ENCODE results near the gene VMO1. TPM values are rescaled to one million over a fixed set of nuclear protein-coding genes. Genes with fewer than 3 reads are reported as not detected.
A peak's percentile ranks its signal among the peaks of the same experiment; 100 is the strongest.

Gene VMO1
- total RNA-seq, 2 experiments from 2014 or later: not detected

DNA sequence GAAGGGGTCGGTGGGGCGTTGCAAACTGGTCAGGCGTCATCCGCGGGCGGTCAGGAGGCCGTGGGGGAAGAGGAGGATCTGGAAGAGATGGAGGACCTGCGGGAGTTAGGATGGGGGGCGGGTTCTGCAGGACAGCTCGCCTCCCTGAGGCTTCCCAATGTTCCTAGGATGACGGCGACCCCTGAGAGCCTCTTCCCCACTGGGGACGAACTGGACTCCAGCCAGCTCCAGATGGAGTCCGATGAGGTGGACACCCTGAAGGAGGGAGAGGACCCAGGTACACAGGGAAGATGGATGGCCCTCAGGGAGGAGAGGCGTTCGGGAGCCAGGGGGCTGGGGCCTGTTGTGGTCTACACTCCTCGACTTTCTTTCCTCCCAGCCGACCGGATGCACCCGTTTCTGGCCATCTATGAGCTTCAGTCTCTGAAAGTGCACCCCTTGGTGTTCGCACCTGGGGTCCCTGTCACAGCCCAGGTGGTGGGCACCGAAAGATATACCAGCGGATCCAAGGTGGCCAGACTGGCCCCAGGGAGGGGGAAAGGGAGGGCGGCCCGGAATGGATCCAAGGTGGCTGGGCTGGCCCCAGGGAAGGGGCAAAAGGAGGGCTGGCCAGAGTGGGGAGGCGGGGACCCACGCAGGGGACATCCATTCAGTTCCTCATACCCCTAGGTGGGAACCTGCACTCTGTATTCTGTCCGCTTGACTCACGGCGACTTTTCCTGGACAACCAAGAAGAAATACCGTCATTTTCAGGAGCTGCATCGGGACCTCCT is 21.6 kb upstream of the VMO1 start:
- no peak for DNase-seq
- TF ChIP-seq CTCF (IDR thresholded peaks at IDR 0.05): no peak
- Mint-ChIP-seq H3K9me3 (no peaks in the 10 kb centered on the region), H3K4me1 (ENCODE audit: low read depth) (peaks cover 14% of the 10 kb centered on the region), H3K4me3 (peak overlapping the region; percentile 69), H3K27ac (no peak overlapping the region), H3K36me3 (ENCODE audit: low read depth) (peaks cover 3% of the 10 kb centered on the region), H3K27me3 (no peaks in the 10 kb centered on the region)
- ChIA-PET POLR2A (interaction anchor here (1.2 to 2.2 kb wide), 4 partner anchors 10 to 132 kb away, joined by 4 to 8 read pairs (median 4); partner anchors contain the start of genes C17orf107, PSMB6, RNF167 and SLC25A11), CTCF (interaction anchor here (3.7 kb wide), 1 partner anchor 18 kb away, joined by 15 read pairs; the partner anchor contains the start of gene GLTPD2)
- intact Hi-C loops (cut with micrococcal nuclease): no loop called here
- no peak for ATAC-seq

- Mint-ChIP-seq H3K4me3 (peak within 1 kb of the TSS; percentile 69), H3K27me3 (no peaks in the 10 kb centered on the region), H3K4me1 (ENCODE audit: low read depth) (peaks cover 14% of the 10 kb centered on the region), H3K27ac (no peak within 1 kb of the TSS), H3K9me3 (no peaks in the 10 kb centered on the region), H3K36me3 (ENCODE audit: low read depth) (peaks cover 3% of the 10 kb centered on the region)
- ATAC-seq: peak; percentile 99
- DNase-seq: peak; percentile 92
- CTCF ChIA-PET: interaction anchor here (0.8 to 3.7 kb wide), 3 partner anchors 11 to 240 kb away, joined by 3 to 15 read pairs (median 4); partner anchors contain the start of genes GLTPD2 and PSMB6
- POLR2A ChIA-PET: interaction anchor here (0.6 to 2.2 kb wide), 5 partner anchors 9 to 555 kb away, joined by 3 to 8 read pairs (median 4); partner anchors contain the start of genes C17orf107, GLTPD2, RNF167 and SLC25A11
- intact Hi-C loops (cut with micrococcal nuclease): no loop called here
- TF ChIP-seq CTCF (IDR thresholded peaks at IDR 0.05): no peak
Measured at GRCh38 chr17:4806777-4807604, 20.8 kb upstream of the VMO1 start, which contains the start of gene PLD2. Gene PLD2 (plus strand): TSS chr17:4807152. CDS start chr17:4807773, 621 bp downstream.

- H3K9me3 Mint-ChIP-seq: no peaks in the 10 kb centered on the region
- DNase-seq (peak; percentile 29), ATAC-seq (no peak)
- no peak for TF ChIP-seq CTCF (IDR thresholded peaks at IDR 0.05)
- H3K27ac Mint-ChIP-seq: no peak overlapping the region
- ChIA-PET POLR2A (interaction anchor here (0.6 to 2.2 kb wide), 5 partner anchors 9 to 555 kb away, joined by 3 to 8 read pairs (median 4); partner anchors contain the start of genes C17orf107, GLTPD2, RNF167 and SLC25A11), CTCF (interaction anchor here (0.8 to 3.7 kb wide), 3 partner anchors 10 to 239 kb away, joined by 3 to 15 read pairs (median 4); partner anchors contain the start of genes GLTPD2 and PSMB6)
- peaks cover 14% of the 10 kb centered on the region for H3K4me1 Mint-ChIP-seq (ENCODE audit: low read depth)
- H3K4me3 Mint-ChIP-seq: peak overlapping the region; percentile 64
- intact Hi-C loops (cut with micrococcal nuclease): no loop called here
- peaks cover 3% of the 10 kb centered on the region for H3K36me3 Mint-ChIP-seq (ENCODE audit: low read depth)
- no peaks in the 10 kb centered on the region for H3K27me3 Mint-ChIP-seq
Measured at GRCh38 chr17:4806456-4806776, 20.3 kb upstream of the VMO1 start.

GRCh38 chr17:4802228-4802627 is 16.1 kb upstream of the VMO1 start, which contains the start of gene C17orf114:
Gene C17orf114 (minus strand): TSS chr17:4802328.
- Mint-ChIP-seq H3K27me3 (no peaks in the 10 kb centered on the region), H3K4me1 (ENCODE audit: low read depth) (peaks cover 13% of the 10 kb centered on the region), H3K4me3 (no peak within 1 kb of the TSS), H3K27ac (no peak within 1 kb of the TSS), H3K36me3 (ENCODE audit: low read depth) (peaks cover 8% of the 10 kb centered on the region), H3K9me3 (no peaks in the 10 kb centered on the region)
- no peak for TF ChIP-seq CTCF (IDR thresholded peaks at IDR 0.05)
- ATAC-seq: no peak
- ChIA-PET POLR2A (no interaction called here), CTCF (no interaction called here)
- intact Hi-C loops (cut with micrococcal nuclease): no loop called here
- no peak for DNase-seq

All from activated CD8-positive, alpha-beta T cell treated with anti-CD3 and anti-CD28 coated beads for 36 hours (primary cell).